GM12892 (cell line): Measurements from ENCODE around the gene AKAP13.

Experiments used
- DNase-seq: peaks from one replicate; pipeline ENCODE4 v3.0.0; 2011; ENCODE audit not compliant: insufficient read length
- FAIRE-seq: peaks from 2 replicates; lab custom pipeline; 2011; peaks lifted over from hg19 to GRCh38; lab: Jason Lieb, UNC
- POLR2A ChIP-seq: IDR thresholded peaks from 2 replicates; pipeline ENCODE4 v1.6.1; 2011; ENCODE audit warnings: low read depth, low read length, control low read depth
- POLR2AphosphoS5 ChIP-seq: IDR thresholded peaks from 2 replicates; pipeline ENCODE4 v1.6.1; 2011; ENCODE audit warnings: low read depth, low read length, control low read depth
- TAF1 ChIP-seq: IDR thresholded peaks from 2 replicates; pipeline ENCODE4 v1.6.1; 2011; ENCODE audit warnings: low read depth, mild to moderate bottlenecking, control low read depth, low read length, borderline replicate concordance

AKAP13 gene

DNA sequence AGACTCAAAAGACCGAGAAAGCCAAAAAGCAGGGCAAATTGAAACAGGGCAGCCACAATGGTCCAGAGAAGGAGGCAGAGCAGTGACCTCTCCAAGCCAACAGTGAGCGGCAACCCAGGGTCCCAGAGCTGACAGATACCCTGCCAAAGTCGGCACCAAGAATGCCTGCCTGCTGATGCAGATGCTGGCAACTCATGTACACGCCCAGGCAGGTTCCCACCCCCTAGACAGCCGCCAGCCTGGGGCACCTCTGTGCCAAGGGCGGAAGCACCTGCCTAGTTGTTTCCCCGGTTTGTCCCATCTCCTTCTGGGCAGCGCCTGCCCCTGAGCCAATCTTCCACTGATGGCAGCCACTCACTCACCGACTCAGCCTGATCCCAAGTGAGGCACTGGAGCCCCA, 392.3 kb downstream of the AKAP13 start:
- TF ChIP-seq TAF1 (no peak), POLR2AphosphoS5 (no peak), POLR2A (no peak)
- FAIRE-seq (no peak), DNase-seq (no peak)

DNA sequence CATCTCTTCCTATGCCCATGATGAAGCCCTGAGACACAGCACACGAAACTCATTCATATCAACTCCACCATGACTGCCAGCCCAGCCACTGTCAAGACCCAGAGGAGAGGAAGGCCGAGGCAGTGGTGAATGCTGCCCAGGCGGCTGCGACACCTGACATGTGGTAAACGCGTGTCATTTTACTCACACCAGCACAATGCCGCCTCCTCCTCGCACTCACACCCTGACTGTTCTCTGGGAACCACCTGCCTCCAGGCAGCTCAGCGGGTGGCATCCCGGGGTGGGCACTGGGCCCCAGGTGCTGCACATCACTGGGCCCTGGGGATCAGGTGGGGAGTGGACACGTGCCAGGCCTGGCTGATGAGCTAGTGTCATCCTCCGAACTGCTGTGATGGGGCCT, 392.8 kb downstream of the AKAP13 start:
- no peak for FAIRE-seq
- TF ChIP-seq POLR2AphosphoS5 (no peak), TAF1 (no peak), POLR2A (no peak)
- no peak for DNase-seq

DNA sequence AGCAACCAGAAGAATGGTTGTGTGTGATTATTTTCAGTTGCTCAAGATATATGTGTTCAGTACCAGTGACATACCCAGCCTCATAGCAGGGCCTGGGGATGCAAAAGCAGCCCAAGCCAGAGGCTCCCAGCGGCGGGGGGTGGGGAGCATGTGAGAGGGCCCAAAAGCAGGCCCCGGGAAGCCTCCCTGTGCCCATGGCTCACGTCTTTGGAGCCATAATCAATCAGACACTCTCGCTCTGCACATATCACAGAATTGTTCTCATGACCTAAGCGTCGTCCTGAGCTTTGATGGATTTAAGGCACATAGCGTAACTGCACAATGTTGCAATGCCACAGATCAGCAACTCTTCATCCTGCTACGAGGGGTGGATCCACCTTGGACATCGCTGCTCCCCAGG, 393.6 kb downstream of the AKAP13 start:
- DNase-seq = no peak
- no peak for FAIRE-seq
- no peak for TF ChIP-seq POLR2A
- TF ChIP-seq POLR2AphosphoS5 = no peak
- no peak for TF ChIP-seq TAF1

DNA sequence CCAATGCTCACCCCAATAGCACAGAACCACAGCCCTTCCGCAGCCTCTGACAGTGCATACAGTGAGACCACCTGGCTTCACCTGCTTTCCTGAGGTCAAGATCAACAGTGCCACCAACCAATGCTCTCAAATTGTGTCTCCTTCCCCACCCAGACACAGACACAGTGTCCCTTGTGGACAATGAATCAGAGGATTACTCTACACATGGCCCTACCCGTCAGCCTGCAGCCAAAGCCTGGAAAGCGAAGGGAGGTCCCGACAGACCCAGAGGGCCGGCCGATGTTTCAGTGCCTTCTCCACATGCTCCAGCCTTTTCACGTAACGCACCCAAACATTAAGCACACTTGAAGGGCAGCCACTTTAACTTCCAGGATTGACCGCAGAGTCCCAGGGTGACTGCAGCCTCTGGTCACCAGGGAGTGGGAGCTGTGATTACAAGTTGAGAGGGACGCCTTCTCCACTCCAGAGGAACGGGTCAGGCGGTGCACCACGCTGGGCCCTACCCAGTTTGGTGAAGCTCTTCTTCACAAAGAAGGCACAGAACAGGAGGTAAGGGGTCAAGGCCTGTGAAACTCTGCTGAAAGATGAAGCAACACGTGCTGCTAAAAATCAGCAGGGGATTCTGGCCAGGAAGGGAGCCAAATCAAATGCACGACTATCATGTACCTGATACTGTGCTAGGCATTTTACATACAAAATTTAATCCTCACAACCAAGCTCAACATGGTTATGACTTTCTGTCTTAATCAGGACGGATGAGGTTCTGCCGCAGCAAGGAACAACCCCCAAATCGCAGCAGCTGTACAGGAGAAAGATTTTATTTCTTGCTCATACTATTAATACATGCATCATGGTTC, 397.1 kb downstream of the AKAP13 start:
- no peak for DNase-seq
- FAIRE-seq = no peak
- TF ChIP-seq TAF1 = no peak
- no peak for TF ChIP-seq POLR2AphosphoS5
- no peak for TF ChIP-seq POLR2A

DNA sequence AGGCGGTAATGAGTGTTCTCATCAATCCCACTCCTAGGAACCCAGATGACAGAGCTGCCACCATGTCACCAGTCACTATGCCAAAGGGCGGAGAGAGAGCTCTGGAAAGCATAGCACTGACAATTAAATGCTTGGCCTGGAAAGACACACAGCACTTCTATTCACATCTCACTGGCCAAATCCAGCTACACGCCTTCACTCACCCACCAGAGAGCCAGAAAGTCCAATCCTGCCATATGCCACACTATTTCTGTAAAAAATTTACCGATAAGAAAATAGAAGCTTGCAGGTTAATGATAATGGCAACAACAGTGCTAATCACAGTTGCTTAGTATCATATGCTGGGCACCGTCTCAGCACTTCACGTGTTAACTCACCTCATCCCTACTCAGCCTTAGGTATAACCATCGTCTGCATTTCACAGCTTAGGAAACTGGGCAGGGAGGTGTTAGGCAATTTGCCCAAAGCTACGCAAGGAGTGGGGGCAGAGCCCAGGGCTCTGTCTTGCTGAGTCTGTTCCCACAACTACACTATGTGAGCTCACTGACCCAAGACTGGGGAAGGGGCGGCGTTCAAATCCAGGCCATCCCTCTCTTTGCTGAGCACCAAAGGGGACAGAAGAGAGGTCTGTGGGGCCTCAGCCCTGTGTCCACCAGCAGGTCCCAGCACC, 397.8 kb downstream of the AKAP13 start:
- no peak for FAIRE-seq
- no peak for DNase-seq
- TF ChIP-seq TAF1 (no peak), POLR2AphosphoS5 (no peak), POLR2A (no peak)

DNA sequence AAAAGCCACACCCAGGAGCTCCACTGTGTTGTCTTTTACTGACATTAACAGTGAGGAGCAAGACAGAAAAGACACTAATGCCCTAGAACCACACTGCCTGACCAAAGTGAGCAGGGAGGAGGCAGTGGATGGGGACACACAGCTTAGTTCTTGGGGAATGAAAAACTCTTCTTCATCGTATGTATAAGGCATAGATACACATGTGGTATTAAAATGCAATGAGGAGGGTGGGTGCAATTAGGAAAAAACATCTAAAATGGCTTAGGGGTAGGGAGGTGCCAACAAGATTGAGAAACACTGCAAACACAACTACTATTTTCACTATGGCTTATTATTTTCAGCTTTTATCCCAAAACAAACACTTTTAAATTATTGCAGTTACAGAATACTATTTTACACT, 398.8 kb downstream of the AKAP13 start:
- DNase-seq (no peak), FAIRE-seq (no peak)
- TF ChIP-seq POLR2A (no peak), POLR2AphosphoS5 (no peak), TAF1 (no peak)

DNA sequence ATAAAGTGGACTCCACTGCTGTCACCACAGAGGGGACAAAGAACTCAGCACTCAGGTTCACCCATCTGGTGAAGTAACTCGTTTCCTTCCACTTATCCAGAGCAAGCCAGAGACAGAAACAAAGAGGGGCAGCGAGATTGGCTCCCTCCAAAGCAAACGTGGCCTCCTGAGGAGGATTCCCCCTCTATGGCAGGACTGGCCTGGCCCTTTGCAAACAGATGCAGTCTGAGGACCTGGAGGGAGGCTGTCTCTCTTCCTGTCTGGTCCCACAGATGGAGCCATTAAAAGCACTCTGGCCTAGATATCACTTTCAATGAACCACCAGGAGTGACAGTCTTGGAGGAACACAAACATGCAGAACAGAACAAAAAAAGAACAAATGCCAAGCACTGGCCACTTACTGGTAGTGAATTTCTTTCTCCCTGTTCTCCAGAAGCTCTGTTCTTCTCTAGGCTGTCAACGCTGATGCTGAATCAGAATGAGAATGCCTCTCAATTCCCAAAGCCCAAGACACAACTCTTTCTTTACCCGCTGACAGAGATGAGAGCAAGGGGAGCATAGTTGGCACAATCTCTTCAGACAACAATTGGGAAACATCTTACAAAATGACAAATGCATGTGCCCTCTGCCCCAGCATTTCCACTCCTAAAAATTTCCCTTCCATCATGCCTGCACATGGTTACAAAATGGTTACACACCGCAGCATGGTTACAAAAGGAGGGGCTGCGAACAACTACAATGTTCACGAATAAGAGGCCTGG, 400.0 kb downstream of the AKAP13 start:
- TF ChIP-seq POLR2AphosphoS5 (no peak), POLR2A (no peak), TAF1 (no peak)
- no peak for FAIRE-seq
- no peak for DNase-seq

DNA sequence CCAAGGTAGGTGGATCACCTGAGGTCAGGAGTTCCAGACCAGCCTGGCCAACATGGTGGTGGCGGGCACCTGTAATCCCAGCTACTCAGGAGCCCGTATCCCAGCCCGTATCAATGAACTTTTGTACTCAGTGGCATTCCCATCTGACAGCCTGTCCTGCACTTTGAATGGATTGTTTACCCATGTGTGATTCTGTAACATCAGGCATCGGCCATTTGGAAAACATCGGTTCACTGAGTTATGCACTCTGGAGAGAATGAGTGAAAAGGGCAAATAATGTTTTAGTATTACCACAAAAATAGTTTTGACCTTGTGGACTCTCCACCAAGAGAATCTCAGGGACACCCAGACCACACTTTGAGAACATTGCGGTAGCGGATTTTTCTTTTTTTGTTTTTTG, 400.7 kb downstream of the AKAP13 start:
- DNase-seq (no peak), FAIRE-seq (no peak)
- TF ChIP-seq POLR2AphosphoS5 (no peak), POLR2A (no peak), TAF1 (no peak)

DNA sequence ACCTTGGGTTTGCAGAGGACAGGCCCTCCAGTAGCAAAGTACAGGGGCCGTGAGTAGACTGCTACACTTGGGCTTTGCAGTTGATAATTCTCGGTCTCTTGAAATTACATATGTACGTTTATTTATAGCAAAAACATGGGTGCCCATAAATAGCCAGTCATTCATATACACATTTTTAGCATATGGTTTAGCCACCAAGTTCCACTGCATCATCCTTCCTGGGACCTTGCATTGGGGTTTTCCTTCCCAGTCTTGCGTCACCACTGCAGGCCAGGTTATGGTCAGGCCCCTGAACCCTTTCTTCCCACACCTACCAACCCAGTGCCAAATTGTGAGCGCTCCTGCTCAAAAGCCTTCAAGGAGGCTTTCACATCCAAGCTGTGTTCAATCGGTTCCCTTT, 401.7 kb downstream of the AKAP13 start:
- no peak for DNase-seq
- TF ChIP-seq POLR2A (no peak), POLR2AphosphoS5 (no peak), TAF1 (no peak)
- peak; percentile 14 for FAIRE-seq

DNA sequence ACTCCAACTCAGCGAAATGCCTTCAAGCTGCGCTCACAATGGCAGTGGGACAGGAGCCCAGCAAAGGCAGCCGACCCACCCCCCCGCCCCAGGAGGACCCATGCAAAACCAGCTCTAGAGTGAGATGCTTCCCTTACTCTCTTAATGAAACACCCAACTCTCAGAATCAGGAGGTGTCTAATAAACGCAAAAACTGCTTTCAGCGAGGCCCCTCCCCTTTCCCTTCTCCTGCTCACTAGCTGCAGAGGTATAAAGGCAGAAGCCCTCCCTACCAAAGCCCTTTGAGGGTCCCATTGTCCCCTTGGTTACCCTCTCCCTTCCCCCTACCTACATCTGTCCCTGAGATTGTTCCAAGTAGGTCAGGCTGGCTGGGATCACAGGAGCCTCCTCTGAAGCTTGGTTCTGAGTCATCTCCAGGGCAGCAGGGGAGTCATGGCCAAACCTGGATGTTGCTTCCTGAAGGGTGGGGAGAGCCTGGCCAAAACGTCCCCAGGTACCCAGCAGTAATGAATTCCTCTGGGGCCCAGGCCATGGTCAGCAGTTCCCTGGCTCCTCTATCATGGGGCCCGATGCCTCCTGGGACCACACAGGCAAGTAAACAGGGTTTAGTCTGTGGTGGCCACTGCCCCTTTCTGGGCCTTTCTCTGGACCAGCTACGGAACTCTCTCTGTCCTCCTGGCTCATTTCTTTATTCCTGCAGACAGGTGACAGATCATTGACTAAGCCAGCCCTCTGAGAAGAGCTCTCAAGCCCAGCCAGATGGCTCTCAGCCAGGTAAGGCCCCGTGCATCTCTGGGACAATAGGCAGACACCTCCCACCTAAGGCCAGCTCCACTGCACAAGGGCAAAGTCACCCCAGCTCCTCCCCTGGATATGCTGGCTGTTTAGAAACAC, 405.7 kb downstream of the AKAP13 start:
- TF ChIP-seq POLR2AphosphoS5 (no peak), POLR2A (no peak), TAF1 (no peak)
- FAIRE-seq (peak; percentile 66), DNase-seq (no peak)
